ENCODE results near the gene ANKRD44. TPM values are rescaled to one million over a fixed set of nuclear protein-coding genes. Genes with fewer than 3 reads are reported as not detected.

ANKRD44 gene
- total RNA-seq, 4 donors from 2014 or later = 1.8 to 6.3 (median 3.0) TPM

- Histone ChIP-seq H3K4me1 (peaks cover 0 to 8% of the 10 kb centered on the region in 2 donors), H3K27me3 (no peaks in the 10 kb centered on the region), H3K4me3 (no peak overlapping the region), H3K27ac (no peak overlapping the region), H3K9me3 (no peaks in the 10 kb centered on the region), H3K36me3 (no peaks in the 10 kb centered on the region)
- ATAC-seq (no peak), DNase-seq (no peak)
- intact Hi-C loops (cut with DNase I; ENCODE audit: low total_unique reads) (no loop called here), in situ Hi-C loops (cut with MboI; ENCODE audit: low sequenced_read_pairs in 4 of 4) (no loop called here)
- no peak for TF ChIP-seq POLR2A (IDR thresholded peaks at IDR 0.05)
- TF ChIP-seq CTCF (IDR thresholded peaks at IDR 0.05 in 4 of 5, conservative IDR thresholded peaks at IDR 0.05 in 1 of 5) = no peak
Observed at GRCh38 chr2:197284956-197285355, 25.6 kb downstream of the ANKRD44 start.

- Histone ChIP-seq H3K27ac (no peak overlapping the region), H3K27me3 (no peaks in the 10 kb centered on the region), H3K9me3 (no peaks in the 10 kb centered on the region), H3K4me3 (no peak overlapping the region), H3K4me1 (peaks cover 6 to 8% of the 10 kb centered on the region in 2 donors), H3K36me3 (no peaks in the 10 kb centered on the region)
- intact Hi-C loops (cut with DNase I; ENCODE audit: low total_unique reads) (no loop called here), in situ Hi-C loops (cut with MboI; ENCODE audit: low sequenced_read_pairs in 4 of 4) (no loop called here)
- DNase-seq (no peak), ATAC-seq (no peak)
- TF ChIP-seq CTCF (IDR thresholded peaks at IDR 0.05 in 4 of 5, conservative IDR thresholded peaks at IDR 0.05 in 1 of 5) = no peak
- TF ChIP-seq POLR2A (IDR thresholded peaks at IDR 0.05) = no peak
Observed at GRCh38 chr2:197281421-197281820, 29.2 kb downstream of the ANKRD44 start.

GRCh38 chr2:197280015-197280702 lies 30.4 kb downstream of the ANKRD44 start:
- Histone ChIP-seq H3K4me3 (no peak overlapping the region), H3K27me3 (no peaks in the 10 kb centered on the region), H3K27ac (no peak overlapping the region), H3K36me3 (no peaks in the 10 kb centered on the region), H3K9me3 (no peaks in the 10 kb centered on the region), H3K4me1 (peaks cover 6 to 8% of the 10 kb centered on the region in 2 donors)
- intact Hi-C loops (cut with DNase I; ENCODE audit: low total_unique reads) = no loop called here
- in situ Hi-C loops (cut with MboI; ENCODE audit: low sequenced_read_pairs in 4 of 4) = no loop called here
- TF ChIP-seq POLR2A (IDR thresholded peaks at IDR 0.05) (no peak), CTCF (IDR thresholded peaks at IDR 0.05 in 4 of 5, conservative IDR thresholded peaks at IDR 0.05 in 1 of 5) (no peak)
- ATAC-seq = no peak
- DNase-seq = no peak

GRCh38 chr2:197278799-197279763 lies 31.5 kb downstream of the ANKRD44 start:
- Histone ChIP-seq H3K36me3 (no peaks in the 10 kb centered on the region), H3K9me3 (no peaks in the 10 kb centered on the region), H3K4me1 (peaks cover 6 to 8% of the 10 kb centered on the region in 2 donors), H3K27me3 (no peaks in the 10 kb centered on the region), H3K27ac (no peak overlapping the region), H3K4me3 (no peak overlapping the region)
- in situ Hi-C loops (cut with MboI; ENCODE audit: low sequenced_read_pairs in 4 of 4) (no loop called here), intact Hi-C loops (cut with DNase I; ENCODE audit: low total_unique reads) (no loop called here)
- DNase-seq (no peak), ATAC-seq (no peak)
- TF ChIP-seq CTCF (IDR thresholded peaks at IDR 0.05 in 4 of 5, conservative IDR thresholded peaks at IDR 0.05 in 1 of 5) = no peak
- TF ChIP-seq POLR2A (IDR thresholded peaks at IDR 0.05) = no peak

All from gastrocnemius medialis (tissue), 4 donors.